ENCODE measurements around the gene RECK.

Gene RECK

GRCh38 chr9:36039121-36039520 is 2.4 kb downstream of the RECK start:
- CTCF ChIA-PET, result no interaction called here
- POLR2A ChIA-PET, result no interaction called here
- TF ChIP-seq SP1 (IDR thresholded peaks at IDR 0.05) (no peak), CTBP1 (IDR thresholded peaks at IDR 0.05; ENCODE audit: borderline replicate concordance) (no peak), LEF1 (IDR thresholded peaks at IDR 0.05; ENCODE audit: borderline replicate concordance) (no peak), TARDBP (IDR thresholded peaks at IDR 0.05) (no peak), L3MBTL2 (conservative IDR thresholded peaks at IDR 0.05) (no peak), HDGF (IDR thresholded peaks at IDR 0.05; ENCODE audit: borderline replicate concordance) (no peak), ZNF384 (IDR thresholded peaks at IDR 0.05) (no peak), ELF4 (IDR thresholded peaks at IDR 0.05) (no peak), NFRKB (IDR thresholded peaks at IDR 0.05) (no peak), FOXK2 (IDR thresholded peaks at IDR 0.05) (no peak), SUZ12 (IDR thresholded peaks at IDR 0.05) (no peak), FOXM1 (IDR thresholded peaks at IDR 0.05; ENCODE audit: borderline replicate concordance) (no peak), FOXA1 (IDR thresholded peaks at IDR 0.05) (no peak), ARNT (IDR thresholded peaks at IDR 0.05) (no peak), BHLHE40 (IDR thresholded peaks at IDR 0.05; ENCODE audit: borderline replicate concordance) (no peak)
- TF ChIP-seq, protein P1, sequence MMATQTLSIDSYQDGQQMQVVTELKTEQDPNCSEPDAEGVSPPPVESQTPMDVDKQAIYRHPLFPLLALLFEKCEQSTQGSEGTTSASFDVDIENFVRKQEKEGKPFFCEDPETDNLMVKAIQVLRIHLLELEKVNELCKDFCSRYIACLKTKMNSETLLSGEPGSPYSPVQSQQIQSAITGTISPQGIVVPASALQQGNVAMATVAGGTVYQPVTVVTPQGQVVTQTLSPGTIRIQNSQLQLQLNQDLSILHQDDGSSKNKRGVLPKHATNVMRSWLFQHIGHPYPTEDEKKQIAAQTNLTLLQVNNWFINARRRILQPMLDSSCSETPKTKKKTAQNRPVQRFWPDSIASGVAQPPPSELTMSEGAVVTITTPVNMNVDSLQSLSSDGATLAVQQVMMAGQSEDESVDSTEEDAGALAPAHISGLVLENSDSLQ (IDR thresholded peaks at IDR 0.05), result no peak
- DNase-seq (ENCODE audit: extremely low spot score), result no peak

GRCh38 chr9:36039696-36040095 is 3.0 kb downstream of the RECK start:
- TF ChIP-seq SP1 (IDR thresholded peaks at IDR 0.05) (no peak), HDGF (IDR thresholded peaks at IDR 0.05; ENCODE audit: borderline replicate concordance) (no peak), ELF4 (IDR thresholded peaks at IDR 0.05) (no peak), BHLHE40 (IDR thresholded peaks at IDR 0.05; ENCODE audit: borderline replicate concordance) (no peak), FOXA1 (IDR thresholded peaks at IDR 0.05) (no peak), FOXK2 (IDR thresholded peaks at IDR 0.05) (no peak), TARDBP (IDR thresholded peaks at IDR 0.05) (no peak)
- DNase-seq (ENCODE audit: extremely low spot score), result no peak
- ChIA-PET CTCF (no interaction called here), POLR2A (no interaction called here)

DNA sequence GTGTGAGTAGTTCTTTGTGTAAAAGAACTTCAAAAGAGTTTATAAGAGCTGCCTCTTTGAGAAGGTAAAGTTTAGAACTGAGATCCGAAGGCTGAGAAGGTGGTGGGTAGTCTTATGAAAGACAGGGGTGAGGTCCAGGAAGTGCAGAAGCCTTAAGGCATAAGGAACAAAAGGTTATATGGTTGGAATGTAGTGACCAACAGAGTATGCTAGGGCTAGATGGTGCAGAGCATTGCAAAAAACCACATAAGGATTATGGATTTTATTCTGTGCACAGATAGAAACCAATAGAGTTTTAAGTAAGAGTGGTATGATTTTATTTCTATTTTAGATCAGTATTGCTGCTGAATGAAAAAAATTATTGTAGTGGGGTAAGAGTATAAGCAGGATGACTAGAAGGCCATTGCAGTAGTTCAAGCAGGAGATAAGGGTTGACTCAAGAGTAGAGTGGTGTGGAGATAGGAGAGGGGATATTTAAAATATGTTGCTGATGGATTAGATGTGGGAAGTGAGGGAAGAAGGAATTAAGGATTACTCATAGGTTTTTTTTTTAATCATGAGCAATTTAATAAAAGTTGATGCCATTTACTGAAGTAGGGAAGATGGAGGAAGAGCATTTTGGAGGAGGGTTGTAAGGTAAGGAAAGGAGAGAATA is 3.7 kb downstream of the RECK start:
- POLR2A ChIA-PET, result no interaction called here
- no peak for DNase-seq (ENCODE audit: extremely low spot score)
- TF ChIP-seq ZNF384 (IDR thresholded peaks at IDR 0.05) (no peak), FOXA1 (IDR thresholded peaks at IDR 0.05) (no peak), SUZ12 (IDR thresholded peaks at IDR 0.05) (no peak), ARNT (IDR thresholded peaks at IDR 0.05) (no peak), TARDBP (IDR thresholded peaks at IDR 0.05) (no peak), FOXM1 (IDR thresholded peaks at IDR 0.05; ENCODE audit: borderline replicate concordance) (no peak), SP1 (IDR thresholded peaks at IDR 0.05) (no peak), LEF1 (IDR thresholded peaks at IDR 0.05; ENCODE audit: borderline replicate concordance) (no peak), HDGF (IDR thresholded peaks at IDR 0.05; ENCODE audit: borderline replicate concordance) (no peak), CTBP1 (IDR thresholded peaks at IDR 0.05; ENCODE audit: borderline replicate concordance) (no peak), FOXK2 (IDR thresholded peaks at IDR 0.05) (no peak), ELF4 (IDR thresholded peaks at IDR 0.05) (no peak), BHLHE40 (IDR thresholded peaks at IDR 0.05; ENCODE audit: borderline replicate concordance) (no peak)
- TF ChIP-seq, protein P1 (IDR thresholded peaks at IDR 0.05), result no peak
- CTCF ChIA-PET, result no interaction called here

DNA sequence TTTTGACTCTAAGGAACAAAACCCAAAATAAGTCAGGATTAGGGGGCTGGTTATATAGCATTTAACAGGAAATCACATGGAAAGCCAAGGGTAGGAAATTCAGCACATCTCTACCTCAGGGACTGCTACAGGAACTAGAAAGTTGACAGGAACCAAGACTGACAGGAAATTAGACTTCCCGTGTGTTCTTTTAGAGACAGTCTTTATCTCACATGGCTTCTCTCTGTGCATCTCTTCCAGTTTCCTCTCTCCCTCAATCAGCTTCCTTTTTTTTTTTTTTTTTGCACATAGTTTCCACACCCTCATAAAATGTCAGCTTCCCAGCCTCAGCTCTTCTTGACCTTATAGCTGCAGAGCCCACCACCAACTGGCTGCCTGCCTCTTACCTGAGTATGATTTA is 4.8 kb downstream of the RECK start:
- POLR2A ChIA-PET, result no interaction called here
- CTCF ChIA-PET, result no interaction called here
- no peak for TF ChIP-seq ELF4 (IDR thresholded peaks at IDR 0.05)
- no peak for TF ChIP-seq FOXM1 (IDR thresholded peaks at IDR 0.05; ENCODE audit: borderline replicate concordance)
- TF ChIP-seq BHLHE40 (IDR thresholded peaks at IDR 0.05; ENCODE audit: borderline replicate concordance), result no peak
- TF ChIP-seq L3MBTL2 (conservative IDR thresholded peaks at IDR 0.05), result no peak
- TF ChIP-seq NFRKB (IDR thresholded peaks at IDR 0.05), result no peak
- no peak for TF ChIP-seq SP1 (IDR thresholded peaks at IDR 0.05)
- TF ChIP-seq LEF1 (IDR thresholded peaks at IDR 0.05; ENCODE audit: borderline replicate concordance), result no peak
- no peak for TF ChIP-seq ZNF384 (IDR thresholded peaks at IDR 0.05)
- TF ChIP-seq SUZ12 (IDR thresholded peaks at IDR 0.05), result no peak
- no peak for TF ChIP-seq TARDBP (IDR thresholded peaks at IDR 0.05)
- TF ChIP-seq FOXK2 (IDR thresholded peaks at IDR 0.05), result no peak
- no peak for TF ChIP-seq FOXA1 (IDR thresholded peaks at IDR 0.05)
- no peak for TF ChIP-seq CTBP1 (IDR thresholded peaks at IDR 0.05; ENCODE audit: borderline replicate concordance)
- TF ChIP-seq, protein P1 (IDR thresholded peaks at IDR 0.05), result no peak
- TF ChIP-seq ARNT (IDR thresholded peaks at IDR 0.05), result no peak
- no peak for TF ChIP-seq HDGF (IDR thresholded peaks at IDR 0.05; ENCODE audit: borderline replicate concordance)
- DNase-seq (ENCODE audit: extremely low spot score), result no peak

DNA sequence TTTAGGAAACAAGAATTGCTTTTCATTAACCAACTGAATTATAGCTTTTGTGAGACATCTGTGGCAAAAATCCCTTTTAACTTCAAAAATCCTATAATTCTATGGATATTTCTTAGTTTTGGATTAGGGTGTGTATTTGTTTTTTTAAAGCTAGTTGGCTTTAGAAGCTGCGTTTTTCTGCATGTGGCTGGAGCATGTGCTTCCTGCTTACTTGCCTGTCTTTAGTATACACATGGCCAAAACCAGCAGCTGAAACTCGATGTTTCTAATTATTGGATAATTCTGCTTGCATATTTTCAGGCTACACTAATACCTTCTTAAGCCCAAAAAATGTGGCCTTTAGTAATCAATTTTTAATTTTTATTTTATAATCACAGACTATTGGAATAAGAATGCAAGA is 8.9 kb downstream of the RECK start:
- no peak for DNase-seq (ENCODE audit: extremely low spot score)
- TF ChIP-seq, protein P1 (IDR thresholded peaks at IDR 0.05), result no peak
- no peak for TF ChIP-seq BHLHE40 (IDR thresholded peaks at IDR 0.05; ENCODE audit: borderline replicate concordance)
- no peak for TF ChIP-seq CTBP1 (IDR thresholded peaks at IDR 0.05; ENCODE audit: borderline replicate concordance)
- no peak for TF ChIP-seq ELF4 (IDR thresholded peaks at IDR 0.05)
- ChIA-PET CTCF (no interaction called here), POLR2A (no interaction called here)

Measured in HEK293T (cell line).